SK-N-SH treated with all-trans-retinoic acid at 6 μM for 48 hours (cell line): Measurements from ENCODE around the gene THSD7A.

Experiments
- ATAC-seq: fragments of 200-7000 bp; cut with Tn5 transposase; 3 replicates; pipeline ENCODE4 v1.9.1; 2020; ENCODE audit warnings: mild to moderate bottlenecking, moderate library complexity
- ARNTL ChIP-seq: fragments of 450-650 bp; formaldehyde crosslinking; IDR thresholded peaks from 2 replicates; pipeline ENCODE4 v1.5.0; 2020; ENCODE audit warnings: low read depth, mild to moderate bottlenecking, moderate library complexity, borderline replicate concordance
- BACH2 ChIP-seq: fragments of 250-450 bp; sonication (Bioruptor Pico); IDR thresholded peaks from 2 replicates; pipeline ENCODE4 v1.9.0; 2021; ENCODE audit warnings: mild to moderate bottlenecking, borderline replicate concordance
- CREB5 ChIP-seq: fragments of 250-450 bp; sonication (Bioruptor Pico); IDR thresholded peaks from 2 replicates; pipeline ENCODE4 v1.5.1; 2020; ENCODE audit warnings: low read depth, mild to moderate bottlenecking, moderate library complexity
- CSDC2 ChIP-seq: fragments of 250-450 bp; sonication (Bioruptor Pico); IDR thresholded peaks from 2 replicates; pipeline ENCODE4 v1.5.0; 2020; ENCODE audit warnings: mild to moderate bottlenecking, moderate library complexity
- CSRNP3 ChIP-seq: fragments of 250-450 bp; sonication (Bioruptor Pico); IDR thresholded peaks from 2 replicates; pipeline ENCODE4 v1.5.1; 2021; ENCODE audit warnings: mild to moderate bottlenecking, moderate library complexity
- ESRRG ChIP-seq: fragments of 250-450 bp; sonication (Bioruptor Pico); IDR thresholded peaks from 2 replicates; pipeline ENCODE4 v1.6.1; 2021; ENCODE audit warnings: mild to moderate bottlenecking
- GLIS3 ChIP-seq: fragments of 250-450 bp; sonication (Bioruptor Pico); IDR thresholded peaks from 2 replicates; pipeline ENCODE4 v1.5.0; 2020; ENCODE audit warnings: mild to moderate bottlenecking, moderate library complexity
- ISL1 ChIP-seq: fragments of 250-450 bp; sonication (Bioruptor Pico); IDR thresholded peaks from 2 replicates; pipeline ENCODE4 v2.1.2; 2022; ENCODE audit warnings: mild to moderate bottlenecking, moderate library complexity
- OSR1 ChIP-seq: fragments of 250-450 bp; sonication (Bioruptor Pico); IDR thresholded peaks from 2 replicates; pipeline ENCODE4 v1.8.0; 2022; ENCODE audit warnings: moderate library complexity, mild to moderate bottlenecking, inconsistent platforms
- RARB ChIP-seq: fragments of 250-450 bp; sonication (Bioruptor Pico); IDR thresholded peaks from 2 replicates; pipeline ENCODE4 v1.8.0; 2021; ENCODE audit warnings: mild to moderate bottlenecking, moderate library complexity
- SNAI2 ChIP-seq: fragments of 250-450 bp; sonication (Bioruptor Pico); IDR thresholded peaks from 2 replicates; pipeline ENCODE4 v1.5.0; 2020; ENCODE audit warnings: mild to moderate bottlenecking, moderate library complexity
- TCF4 ChIP-seq: fragments of 250-450 bp; sonication (Bioruptor Pico); IDR thresholded peaks from 2 replicates; pipeline ENCODE4 v1.8.0; 2021; ENCODE audit warnings: mild to moderate bottlenecking, moderate library complexity, borderline replicate concordance
- TOX ChIP-seq: fragments of 250-450 bp; sonication (Bioruptor Pico); IDR thresholded peaks from 2 replicates; pipeline ENCODE4 v1.8.0; 2021; ENCODE audit warnings: mild to moderate bottlenecking, moderate library complexity, borderline replicate concordance
- TSHZ2 ChIP-seq: fragments of 250-450 bp; sonication (Bioruptor Pico); IDR thresholded peaks from 2 replicates; pipeline ENCODE4 v1.5.0; 2020; ENCODE audit warnings: mild to moderate bottlenecking, moderate library complexity
- ZC3H10 ChIP-seq: fragments of 250-450 bp; sonication (Bioruptor Pico); IDR thresholded peaks from 2 replicates; pipeline ENCODE4 v1.5.1; 2021; ENCODE audit warnings: mild to moderate bottlenecking, moderate library complexity
- ZFP3 ChIP-seq: fragments of 250-450 bp; sonication (Bioruptor Pico); IDR thresholded peaks from 2 replicates; pipeline ENCODE4 v1.5.0; 2020; ENCODE audit warnings: mild to moderate bottlenecking, moderate library complexity
- ZFP30 ChIP-seq: fragments of 450-650 bp; formaldehyde crosslinking; IDR thresholded peaks from 2 replicates; pipeline ENCODE4 v1.5.0; 2022; ENCODE audit warnings: mild to moderate bottlenecking, moderate library complexity
- ZNF565 ChIP-seq: fragments of 450-650 bp; formaldehyde crosslinking; conservative IDR thresholded peaks from 2 replicates; pipeline ENCODE4 v1.5.0; 2020; ENCODE audit warnings: low read depth, mild to moderate bottlenecking, moderate library complexity
- ZNF70 ChIP-seq: fragments of 450-650 bp; formaldehyde crosslinking; IDR thresholded peaks from 2 replicates; pipeline ENCODE4 v1.5.0; 2020; ENCODE audit warnings: mild to moderate bottlenecking, moderate library complexity
- ZNF8 ChIP-seq: fragments of 450-650 bp; formaldehyde crosslinking; IDR thresholded peaks from 2 replicates; pipeline ENCODE4 v1.5.0; 2020; ENCODE audit warnings: mild to moderate bottlenecking, moderate library complexity
- TF ChIP-seq, protein P1 (sequence below): fragments of 250-450 bp; sonication (Bioruptor Pico); IDR thresholded peaks from 2 replicates; pipeline ENCODE4 v1.8.0; 2021; ENCODE audit warnings: low read depth, mild to moderate bottlenecking, moderate library complexity, borderline replicate concordance

Gene THSD7A

DNA sequence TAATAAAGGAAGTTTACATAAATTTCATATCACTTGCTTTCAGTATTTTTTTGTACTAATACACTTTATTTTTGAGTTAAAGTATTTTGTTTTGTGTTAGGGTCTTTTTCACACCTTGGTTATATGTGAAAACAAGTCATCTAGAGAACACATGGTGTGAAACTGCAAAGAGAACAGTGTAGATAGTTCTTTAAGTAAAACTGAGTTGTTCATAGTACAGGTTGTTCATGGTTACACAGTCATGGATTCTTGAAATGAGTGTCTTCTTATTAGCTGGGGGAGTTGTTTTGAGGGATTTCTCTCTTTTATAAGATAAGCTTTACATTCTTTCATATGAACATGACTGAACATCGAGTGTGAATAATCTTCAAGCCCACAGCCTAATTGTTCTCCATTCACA is 244.2 kb downstream of the THSD7A start (continued):
- TF ChIP-seq CREB5 (CRISPR knock-in tag) (no peak), TOX (no peak)

DNA sequence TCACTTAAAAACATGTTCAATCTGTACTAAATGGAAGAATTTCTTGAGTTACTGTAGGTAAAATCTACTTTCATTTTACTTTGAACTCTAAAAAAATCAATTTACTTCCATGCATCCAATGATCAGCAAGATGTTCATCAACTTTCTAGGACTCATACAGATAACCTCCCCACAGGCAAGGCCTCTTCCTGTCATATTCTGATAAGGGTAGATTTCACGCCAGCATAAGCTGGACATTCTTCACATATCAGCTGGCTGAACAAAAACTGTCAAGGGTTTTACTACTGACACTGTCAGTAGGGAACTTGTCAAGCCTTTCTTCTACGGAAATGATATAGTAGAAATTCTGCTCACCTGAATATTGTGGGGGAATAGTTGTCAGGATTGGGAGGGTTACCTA is 244.9 kb downstream of the THSD7A start:
- TF ChIP-seq RARB (CRISPR knock-in tag) (no peak), CREB5 (CRISPR knock-in tag) (no peak), ZFP30 (CRISPR knock-in tag) (no peak), ZFP3 (CRISPR knock-in tag) (no peak), ZNF565 (CRISPR knock-in tag) (no peak), TCF4 (CRISPR knock-in tag) (no peak), SNAI2 (CRISPR knock-in tag) (no peak), ZC3H10 (no peak), ZNF8 (no peak), TSHZ2 (CRISPR knock-in tag) (no peak), ESRRG (CRISPR knock-in tag) (no peak), CSRNP3 (no peak), CSDC2 (no peak), OSR1 (CRISPR knock-in tag) (no peak)
- no peak for ATAC-seq

- TF ChIP-seq ISL1 (CRISPR knock-in tag) (peak; percentile 69), GLIS3 (CRISPR knock-in tag) (no peak), BACH2 (CRISPR knock-in tag) (no peak), ARNTL (CRISPR knock-in tag) (no peak), TSHZ2 (CRISPR knock-in tag) (peak; percentile 26; the same call in 1 of the 2 replicates), TCF4 (CRISPR knock-in tag) (peak; percentile 80; the same call in 1 of the 2 replicates)
- TF ChIP-seq, all 23 proteins: peak for 3
- no peak for ATAC-seq
Observed at GRCh38 chr7:11584406-11585031, 247.5 kb downstream of the THSD7A start.

DNA sequence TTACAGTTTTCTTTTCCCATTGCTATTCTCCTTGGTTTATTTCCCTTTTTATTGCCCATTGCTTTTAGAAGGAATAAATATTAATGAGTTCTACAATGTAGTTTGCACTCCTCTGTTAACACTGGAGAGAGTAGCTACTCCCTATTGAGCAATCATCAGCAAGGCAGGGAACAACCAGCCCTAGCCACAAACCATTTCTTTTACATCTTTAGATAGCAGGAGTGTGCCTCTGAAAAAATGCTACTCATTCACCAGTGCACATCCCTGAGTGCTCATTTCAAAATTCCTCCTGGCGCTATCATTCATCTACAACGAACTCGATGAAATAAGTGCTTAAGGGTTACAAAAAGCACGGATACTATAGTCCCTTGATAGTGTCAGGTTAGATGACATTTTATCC is 252.9 kb downstream of the THSD7A start:
- no peak for ATAC-seq
- TF ChIP-seq CSDC2: no peak
- TF ChIP-seq ZNF70 (CRISPR knock-in tag): no peak
- TF ChIP-seq CSRNP3: no peak
- TF ChIP-seq, protein P1, sequence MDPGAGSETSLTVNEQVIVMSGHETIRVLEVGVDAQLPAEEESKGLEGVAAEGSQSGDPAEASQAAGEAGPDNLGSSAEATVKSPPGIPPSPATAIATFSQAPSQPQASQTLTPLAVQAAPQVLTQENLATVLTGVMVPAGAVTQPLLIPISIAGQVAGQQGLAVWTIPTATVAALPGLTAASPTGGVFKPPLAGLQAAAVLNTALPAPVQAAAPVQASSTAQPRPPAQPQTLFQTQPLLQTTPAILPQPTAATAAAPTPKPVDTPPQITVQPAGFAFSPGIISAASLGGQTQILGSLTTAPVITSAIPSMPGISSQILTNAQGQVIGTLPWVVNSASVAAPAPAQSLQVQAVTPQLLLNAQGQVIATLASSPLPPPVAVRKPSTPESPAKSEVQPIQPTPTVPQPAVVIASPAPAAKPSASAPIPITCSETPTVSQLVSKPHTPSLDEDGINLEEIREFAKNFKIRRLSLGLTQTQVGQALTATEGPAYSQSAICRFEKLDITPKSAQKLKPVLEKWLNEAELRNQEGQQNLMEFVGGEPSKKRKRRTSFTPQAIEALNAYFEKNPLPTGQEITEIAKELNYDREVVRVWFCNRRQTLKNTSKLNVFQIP: no peak
- no peak for TF ChIP-seq ZFP3 (CRISPR knock-in tag)
- no peak for TF ChIP-seq TOX
- TF ChIP-seq ARNTL (CRISPR knock-in tag): no peak
- no peak for TF ChIP-seq ZNF8
- no peak for TF ChIP-seq RARB (CRISPR knock-in tag)
- no peak for TF ChIP-seq ZC3H10
